HG02840 (cell line): Measurements from ENCODE around the gene CHM.
A peak's percentile ranks its signal among the peaks of the same experiment; 100 is the strongest.
"Not testable (repeated sequence)": the region's sequence is repeated elsewhere in the genome, so short reads cannot be mapped to it uniquely, and the experiment has no call there.

Source experiments
- ATAC-seq: cut with Tn5 transposase; IDR thresholded peaks from one replicate; pipeline ENCODE4 v1.9.1; 2021; ENCODE audit warnings: mild to moderate bottlenecking, moderate library complexity, moderate number of reproducible peaks; ENCODE audit not compliant: unreplicated experiment, low FRiP score

Gene CHM

GRCh38 chrX:86002076-86002896 lies 45.1 kb downstream of the CHM start:
- peak; percentile 70 for ATAC-seq

- ATAC-seq: no peak
Observed at GRCh38 chrX:85998954-85999353, 48.4 kb downstream of the CHM start.

DNA sequence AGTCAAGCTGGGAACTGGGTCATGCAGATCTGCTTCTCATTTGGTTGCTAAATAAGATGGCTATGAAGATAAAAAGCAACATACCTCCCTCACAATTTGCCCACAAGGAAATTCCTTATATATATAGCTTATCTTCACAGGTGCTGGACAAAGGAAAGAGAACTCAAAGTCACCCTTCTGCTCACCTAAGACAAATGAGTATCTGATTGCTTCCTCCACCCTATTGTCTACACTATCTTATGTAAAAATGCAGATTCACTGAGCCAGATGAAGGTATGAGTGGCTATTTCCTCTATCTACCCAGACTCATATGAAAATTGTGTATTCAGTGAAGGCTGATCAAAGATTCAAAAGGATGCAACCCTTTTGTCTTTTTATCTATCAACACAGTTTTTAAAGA lies 50.8 kb downstream of the CHM start:
- ATAC-seq: no peak

GRCh38 chrX:85995641-85996040 lies 51.7 kb downstream of the CHM start:
- ATAC-seq: no peak

GRCh38 chrX:85994797-85995196 lies 52.6 kb downstream of the CHM start:
- ATAC-seq: no peak

DNA sequence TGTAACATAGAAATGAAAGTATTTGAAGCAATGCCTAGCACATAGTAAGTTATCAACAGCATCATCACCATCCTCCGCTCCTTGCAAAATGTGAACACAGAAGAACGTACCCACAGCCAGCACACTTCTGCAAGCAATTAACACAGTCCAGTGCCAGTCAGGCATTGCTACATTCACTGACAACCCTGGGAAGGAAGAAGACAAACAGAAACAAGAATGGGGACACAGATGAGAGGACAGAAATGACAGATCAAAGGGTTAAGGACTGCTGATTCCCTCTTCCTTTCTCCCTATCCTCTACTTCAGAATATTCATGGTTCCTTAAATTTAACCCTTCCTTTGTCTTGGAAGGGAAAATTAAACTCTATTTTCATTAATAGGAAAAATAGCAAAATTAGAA lies 53.1 kb downstream of the CHM start:
- ATAC-seq: no peak

DNA sequence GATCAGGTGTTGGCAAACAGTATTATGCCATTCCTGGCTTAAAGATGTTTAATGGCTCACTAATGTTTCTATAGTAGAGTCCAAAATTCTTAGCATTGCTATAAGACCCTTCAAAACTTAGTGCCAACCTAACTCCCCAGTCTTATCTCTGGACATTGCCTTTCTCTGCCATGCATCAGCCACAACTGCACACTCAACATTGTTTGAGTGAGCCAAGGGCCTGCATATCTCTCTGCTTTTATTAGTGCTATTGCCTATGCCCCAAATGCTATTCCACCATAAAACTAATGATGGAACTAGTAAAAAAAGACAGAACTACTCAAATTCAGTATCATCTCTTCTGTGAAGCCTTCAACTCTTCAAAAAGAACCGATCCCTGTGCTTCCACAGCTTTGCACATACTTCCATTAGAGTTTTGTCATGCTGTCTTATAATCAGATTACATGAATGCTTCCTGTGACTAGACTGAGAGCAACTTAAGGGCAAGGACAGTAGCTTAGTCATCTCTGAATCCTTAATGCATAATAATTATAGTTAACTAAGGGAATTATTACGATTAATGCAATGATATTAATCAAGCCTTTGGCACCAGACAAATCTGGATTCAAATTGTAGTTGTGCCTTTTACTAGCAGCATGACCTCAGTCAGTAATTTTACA lies 53.7 kb downstream of the CHM start:
- ATAC-seq: no peak

DNA sequence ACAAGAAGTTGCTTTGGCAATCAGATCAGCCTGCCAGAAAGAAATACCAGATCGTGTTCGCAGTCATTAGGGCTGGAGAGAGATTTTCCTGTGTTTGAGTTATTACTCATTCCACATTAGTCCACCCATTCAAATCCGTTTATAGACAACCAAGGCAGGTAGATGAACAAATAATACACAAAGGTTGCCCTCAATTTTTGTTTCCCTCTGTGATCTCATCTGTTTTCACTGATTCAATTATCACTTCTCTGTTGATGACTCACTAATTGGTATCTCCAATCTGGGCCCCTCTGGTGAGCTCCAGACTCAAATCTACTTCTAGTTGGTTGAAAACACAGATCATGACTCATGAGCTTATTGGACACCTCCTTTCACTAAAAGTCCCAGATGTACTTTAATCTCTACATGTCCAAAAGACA lies 54.5 kb downstream of the CHM start:
- ATAC-seq: no peak

GRCh38 chrX:85988353-85988752 lies 59.0 kb downstream of the CHM start:
- no peak for ATAC-seq

DNA sequence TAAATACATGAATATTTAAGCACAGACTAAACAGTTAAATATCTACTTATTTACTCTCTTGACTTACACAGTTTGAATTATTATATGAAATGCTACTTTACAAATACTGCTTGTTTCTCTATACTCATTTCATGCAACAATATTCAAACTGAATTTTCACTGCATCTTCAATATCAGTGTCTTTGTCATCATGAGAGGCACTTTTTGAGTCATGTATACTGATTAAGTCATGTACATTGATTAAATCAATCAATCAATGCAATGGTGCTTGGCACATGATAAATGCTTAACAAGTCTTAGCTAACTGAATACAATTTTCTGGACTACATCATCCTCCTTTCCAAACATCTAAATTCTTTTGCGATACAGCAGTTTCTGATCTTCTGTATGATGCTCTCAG lies 67.1 kb downstream of the CHM start:
- ATAC-seq: no peak

GRCh38 chrX:85977218-85977617 lies 70.1 kb downstream of the CHM start:
- peak; percentile 78 for ATAC-seq

- not testable (repeated sequence) for ATAC-seq
Observed at GRCh38 chrX:85972351-85972750, 75.0 kb downstream of the CHM start.

- ATAC-seq: no peak
Observed at GRCh38 chrX:85964744-85965143, 82.6 kb downstream of the CHM start.

DNA sequence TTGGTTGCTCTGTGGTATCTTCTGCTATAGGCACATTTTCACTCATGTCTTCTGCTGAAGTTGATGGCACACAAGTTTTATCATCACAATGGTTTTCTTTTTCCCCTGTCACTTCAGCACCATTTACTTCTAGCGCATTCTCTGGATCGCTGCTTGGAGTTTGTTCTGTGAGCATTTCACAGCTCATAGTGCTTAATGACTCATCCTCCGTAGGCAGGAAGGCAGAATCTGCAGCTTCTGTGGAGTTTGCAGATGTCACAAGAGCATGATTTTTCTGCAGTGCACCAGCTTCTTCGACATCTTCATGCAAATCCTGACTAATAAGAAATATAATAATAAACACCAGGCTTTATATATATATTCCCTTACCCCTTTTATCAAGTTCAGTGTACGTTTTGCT lies 83.6 kb downstream of the CHM start:
- no peak for ATAC-seq

GRCh38 chrX:85955510-85955909 lies 91.8 kb downstream of the CHM start:
- ATAC-seq: no peak

- not testable (repeated sequence) for ATAC-seq
Observed at GRCh38 chrX:85944751-85945150, 102.6 kb downstream of the CHM start.

- ATAC-seq: no peak
Observed at GRCh38 chrX:85941275-85941674, 106.1 kb downstream of the CHM start.

- not testable (repeated sequence) for ATAC-seq
Observed at GRCh38 chrX:85939942-85940341, 107.4 kb downstream of the CHM start.

GRCh38 chrX:85934399-85934798 lies 113.0 kb downstream of the CHM start:
- ATAC-seq: not testable (repeated sequence)

DNA sequence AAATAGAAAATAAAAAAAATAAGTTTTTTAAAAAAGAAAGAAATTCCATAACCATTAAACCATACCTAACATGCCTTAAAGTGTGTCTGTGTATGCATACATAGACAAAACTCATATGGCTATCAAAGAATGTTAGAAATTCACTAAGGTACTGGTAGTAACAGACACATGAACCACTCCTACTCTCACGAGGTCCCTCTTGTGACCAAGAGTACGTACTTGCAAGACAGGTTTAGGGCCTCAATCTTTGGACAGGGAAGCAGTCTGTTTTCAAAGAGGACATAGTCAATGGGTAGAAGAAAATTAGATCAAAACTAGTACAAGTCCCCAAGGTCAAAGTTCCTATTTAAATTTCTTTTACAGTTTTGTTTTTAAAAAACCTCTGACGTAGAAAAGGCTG lies 117.3 kb downstream of the CHM start:
- no peak for ATAC-seq

- no peak for ATAC-seq
Observed at GRCh38 chrX:85928606-85929005, 118.8 kb downstream of the CHM start.

GRCh38 chrX:85927740-85928139 lies 119.6 kb downstream of the CHM start:
- no peak for ATAC-seq
